BLaER1 (cell line): ENCODE measurements around the gene ATP7B.
"Not testable (repeated sequence)": the region's sequence is repeated elsewhere in the genome, so short reads cannot be mapped to it uniquely, and the experiment has no call there.

Experiments used
- H3K27ac ChIP-seq: shearing (Covaris generic); formaldehyde crosslinking; 2 replicates; pipeline ENCODE4 v1.8.1; 2022
- H3K27me3 ChIP-seq: shearing (Covaris generic); formaldehyde crosslinking; 2 replicates; pipeline ENCODE4 v1.8.1; 2022
- H3K36me3 ChIP-seq: shearing (Covaris generic); formaldehyde crosslinking; 2 replicates; pipeline ENCODE4 v1.8.1; 2022
- H3K4me1 ChIP-seq: shearing (Covaris generic); formaldehyde crosslinking; 2 replicates; pipeline ENCODE4 v1.8.1; 2022
- H3K4me2 ChIP-seq: shearing (Covaris generic); formaldehyde crosslinking; 2 replicates; pipeline ENCODE4 v1.8.1; 2022
- H3K4me3 ChIP-seq: shearing (Covaris generic); formaldehyde crosslinking; 2 replicates; pipeline ENCODE4 v1.8.1; 2022
- H3K9ac ChIP-seq: shearing (Covaris generic); formaldehyde crosslinking; 2 replicates; pipeline ENCODE4 v1.8.1; 2022
- H3K9me3 ChIP-seq: shearing (Covaris generic); formaldehyde crosslinking; 2 replicates; pipeline ENCODE4 v1.8.1; 2022
- H4K20me1 ChIP-seq: shearing (Covaris generic); formaldehyde crosslinking; 2 replicates; pipeline ENCODE4 v1.8.1; 2022
- Cebpa-rat ChIP-seq: shearing (Covaris generic); IDR thresholded peaks from 2 replicates; pipeline ENCODE4 v1.8.1; 2022

The ATP7B gene

DNA sequence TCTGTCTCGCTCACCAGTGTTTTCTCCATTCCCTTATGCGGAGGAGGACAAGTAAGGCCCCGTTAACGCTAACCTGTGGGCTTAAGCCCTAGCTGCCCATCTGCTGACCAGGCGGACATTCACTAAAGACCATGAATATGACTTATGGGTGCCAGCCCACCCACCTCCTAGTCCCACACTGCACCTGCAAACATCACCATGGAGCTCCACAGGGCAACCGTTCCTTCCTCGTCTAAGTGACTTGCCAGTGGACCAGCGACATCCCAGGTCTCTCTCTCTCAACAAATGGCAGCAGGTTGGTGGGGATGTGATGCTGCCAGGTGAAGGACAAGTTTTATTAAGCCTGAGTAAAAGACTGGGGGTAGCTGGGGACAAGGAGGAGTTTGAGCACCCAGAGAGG, 94.3 kb downstream of the ATP7B start:
- H3K9me3 ChIP-seq, result no peaks in the 10 kb centered on the region
- H3K36me3 ChIP-seq, result no peaks in the 10 kb centered on the region
- H3K4me2 ChIP-seq, result no peak overlapping the region
- H4K20me1 ChIP-seq, result no peaks in the 10 kb centered on the region
- no peak overlapping the region for H3K4me3 ChIP-seq
- H3K4me1 ChIP-seq, result peaks cover 23% of the 10 kb centered on the region
- no peak overlapping the region for H3K9ac ChIP-seq
- H3K27me3 ChIP-seq, result no peaks in the 10 kb centered on the region
- no peak overlapping the region for H3K27ac ChIP-seq
- no peak for TF ChIP-seq Cebpa-rat

- H4K20me1 ChIP-seq, result no peaks in the 10 kb centered on the region
- H3K4me3 ChIP-seq, result no peak overlapping the region
- no peaks in the 10 kb centered on the region for H3K9me3 ChIP-seq
- no peaks in the 10 kb centered on the region for H3K27me3 ChIP-seq
- H3K9ac ChIP-seq, result no peak overlapping the region
- H3K4me2 ChIP-seq, result no peak overlapping the region
- H3K36me3 ChIP-seq, result no peaks in the 10 kb centered on the region
- no peak for TF ChIP-seq Cebpa-rat
- peaks cover 27% of the 10 kb centered on the region for H3K4me1 ChIP-seq
- H3K27ac ChIP-seq, result no peak overlapping the region
These were observed 95.0 kb downstream of the ATP7B start for GRCh38 chr13:51916051-51916818.

GRCh38 chr13:51914137-51914493, 97.1 kb downstream of the ATP7B start:
- no peak for TF ChIP-seq Cebpa-rat
- H3K36me3 ChIP-seq, result no peaks in the 10 kb centered on the region
- no peak overlapping the region for H3K9ac ChIP-seq
- no peak overlapping the region for H3K27ac ChIP-seq
- H4K20me1 ChIP-seq, result no peaks in the 10 kb centered on the region
- peak overlapping the region; percentile 58; the same call in 1 of the 2 replicates for H3K4me2 ChIP-seq
- H3K9me3 ChIP-seq, result no peaks in the 10 kb centered on the region
- H3K4me1 ChIP-seq, result peaks cover 27% of the 10 kb centered on the region
- H3K4me3 ChIP-seq, result no peak overlapping the region
- no peaks in the 10 kb centered on the region for H3K27me3 ChIP-seq

DNA sequence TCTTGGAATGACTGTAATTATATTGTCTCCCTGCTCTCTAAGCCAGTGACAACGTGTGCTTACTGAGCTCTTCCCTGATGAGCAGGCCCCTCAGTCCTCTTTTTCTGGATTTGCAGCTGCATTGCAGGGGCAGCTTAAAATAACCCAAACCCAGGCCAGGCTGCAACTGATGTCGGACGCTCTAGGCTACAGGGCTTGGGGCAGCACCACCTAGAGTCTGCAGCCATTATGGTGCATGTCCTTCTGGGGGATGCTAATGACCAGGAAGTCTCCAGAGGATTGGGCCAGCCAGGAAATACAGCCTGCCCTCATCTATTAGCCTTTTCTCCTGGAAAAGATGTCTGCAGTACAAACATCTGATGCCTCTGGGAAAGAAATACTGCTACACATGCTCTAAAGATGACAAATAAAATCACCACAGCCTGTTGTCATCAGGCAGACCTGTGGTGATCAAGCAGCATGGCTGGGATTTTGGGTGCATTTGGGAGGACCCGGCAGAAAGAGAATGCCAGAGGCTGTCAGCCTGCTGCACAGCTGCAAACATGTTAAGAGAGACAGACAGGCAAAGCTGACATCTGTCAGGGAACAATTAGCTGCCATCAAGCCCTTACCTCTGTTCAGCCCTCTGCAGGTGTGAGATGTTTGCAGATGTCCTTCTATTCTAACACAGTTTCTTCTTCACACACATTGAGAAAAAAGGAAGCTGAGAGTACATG, 97.7 kb downstream of the ATP7B start:
- H3K4me2 ChIP-seq, result peak overlapping the region; percentile 58
- TF ChIP-seq Cebpa-rat, result no peak

GRCh38 chr13:51912511-51913225, 98.6 kb downstream of the ATP7B start:
- no peak for TF ChIP-seq Cebpa-rat
- Histone ChIP-seq H3K9ac (no peak overlapping the region), H3K27ac (no peak overlapping the region), H4K20me1 (no peaks in the 10 kb centered on the region), H3K4me2 (peak overlapping the region; percentile 58), H3K36me3 (no peaks in the 10 kb centered on the region), H3K27me3 (no peaks in the 10 kb centered on the region), H3K4me3 (no peak overlapping the region), H3K9me3 (no peaks in the 10 kb centered on the region), H3K4me1 (peaks cover 27% of the 10 kb centered on the region)

More for the DNA sequence above, 97.7 kb downstream of the ATP7B start:
- peaks cover 27% of the 10 kb centered on the region for H3K4me1 ChIP-seq
- no peak overlapping the region for H3K27ac ChIP-seq
- no peaks in the 10 kb centered on the region for H3K36me3 ChIP-seq
- no peak overlapping the region for H3K4me3 ChIP-seq
- H4K20me1 ChIP-seq, result no peaks in the 10 kb centered on the region
- no peak overlapping the region for H3K9ac ChIP-seq
- no peaks in the 10 kb centered on the region for H3K27me3 ChIP-seq
- H3K9me3 ChIP-seq, result no peaks in the 10 kb centered on the region

DNA sequence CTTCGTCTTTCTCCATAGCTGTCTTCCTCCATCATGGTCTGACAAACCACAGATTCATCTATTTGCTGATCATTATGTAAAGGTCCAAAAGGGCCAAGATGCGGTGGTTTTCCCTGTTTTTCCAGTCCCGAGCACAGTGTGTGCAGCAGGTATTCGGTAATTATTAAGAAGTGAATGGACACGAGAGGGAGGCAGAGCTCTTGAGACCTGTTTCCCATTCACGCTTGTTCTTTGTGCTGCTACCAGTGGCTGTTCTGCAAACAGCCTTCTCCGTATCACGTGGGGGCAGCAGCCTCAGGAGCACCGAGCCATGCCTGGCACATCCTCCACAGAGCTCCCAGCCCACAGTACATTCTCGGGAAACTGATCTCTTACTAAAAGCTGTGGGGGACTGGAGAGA, 99.2 kb downstream of the ATP7B start:
- Histone ChIP-seq H4K20me1 (no peaks in the 10 kb centered on the region), H3K36me3 (no peaks in the 10 kb centered on the region), H3K4me3 (no peak overlapping the region), H3K4me2 (peak overlapping the region; percentile 58), H3K27me3 (no peaks in the 10 kb centered on the region), H3K9ac (no peak overlapping the region), H3K27ac (no peak overlapping the region), H3K9me3 (no peaks in the 10 kb centered on the region), H3K4me1 (peaks cover 30% of the 10 kb centered on the region)
- TF ChIP-seq Cebpa-rat, result no peak

- H3K4me3 ChIP-seq, result no peak overlapping the region
- H3K9me3 ChIP-seq, result no peaks in the 10 kb centered on the region
- no peaks in the 10 kb centered on the region for H4K20me1 ChIP-seq
- H3K27me3 ChIP-seq, result no peaks in the 10 kb centered on the region
- no peak overlapping the region for H3K4me2 ChIP-seq
- no peaks in the 10 kb centered on the region for H3K36me3 ChIP-seq
- no peak for TF ChIP-seq Cebpa-rat
- no peak overlapping the region for H3K27ac ChIP-seq
- H3K9ac ChIP-seq, result no peak overlapping the region
- peaks cover 43% of the 10 kb centered on the region for H3K4me1 ChIP-seq
These were observed 100.7 kb downstream of the ATP7B start for GRCh38 chr13:51910508-51910907.

- H3K4me2 ChIP-seq, result not testable (repeated sequence)
These were observed 102.0 kb downstream of the ATP7B start for GRCh38 chr13:51909265-51909664.

DNA sequence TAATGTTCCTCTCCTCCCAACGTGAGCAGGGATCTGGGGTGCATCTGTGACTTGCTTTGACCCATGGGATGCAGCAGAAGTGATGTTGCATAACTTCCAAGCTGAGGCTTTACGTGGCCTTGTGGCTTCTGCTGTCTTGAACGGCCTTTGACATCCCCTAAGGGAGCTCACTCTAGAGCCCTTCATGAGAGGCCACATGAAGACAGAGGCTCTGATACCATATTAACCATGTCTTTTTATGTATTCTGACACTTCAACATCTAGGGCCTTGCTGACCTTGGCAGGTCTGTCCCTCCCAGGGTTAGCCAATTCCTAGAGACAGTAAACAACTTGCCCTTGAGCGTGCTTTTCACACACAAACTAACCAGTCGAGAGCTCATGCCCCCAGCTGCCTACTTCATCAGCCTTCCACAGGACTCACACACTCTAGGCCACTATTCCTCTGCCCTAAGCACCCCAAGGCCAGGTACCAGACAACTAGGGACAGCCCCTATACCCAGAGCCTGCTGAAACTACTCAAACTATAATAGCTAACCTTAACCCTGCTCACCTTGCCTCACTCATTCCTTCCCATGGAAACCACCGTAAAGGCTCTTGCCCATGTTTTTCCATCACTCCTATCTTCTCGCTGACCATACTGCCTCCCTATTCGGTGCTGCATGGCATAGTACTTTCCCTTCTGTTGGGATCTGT, 104.1 kb downstream of the ATP7B start:
- H3K27me3 ChIP-seq, result no peaks in the 10 kb centered on the region

More at GRCh38 chr13:51909265-51909664, 102.0 kb downstream of the ATP7B start:
- H3K4me1 ChIP-seq, result peaks cover 43% of the 10 kb centered on the region
- not testable (repeated sequence) for H3K27me3 ChIP-seq, H3K9me3 ChIP-seq, H3K36me3 ChIP-seq, H3K4me3 ChIP-seq, H4K20me1 ChIP-seq, H3K9ac ChIP-seq, H3K27ac ChIP-seq

More for the DNA sequence above, 104.1 kb downstream of the ATP7B start:
- Histone ChIP-seq H4K20me1 (no peaks in the 10 kb centered on the region), H3K27ac (no peak overlapping the region), H3K4me2 (peak overlapping the region; percentile 54), H3K9me3 (no peaks in the 10 kb centered on the region), H3K4me1 (peaks cover 43% of the 10 kb centered on the region), H3K36me3 (no peaks in the 10 kb centered on the region), H3K9ac (no peak overlapping the region), H3K4me3 (no peak overlapping the region)
- TF ChIP-seq Cebpa-rat, result peak; percentile 37; the same call in 1 of the 2 replicates
